HepG2 (cell line): Measurements from ENCODE around the gene MTRF1. TPM values are rescaled to one million over a fixed set of nuclear protein-coding genes. Genes with fewer than 3 reads are reported as not detected.
A peak's percentile ranks its signal among the peaks of the same experiment; 100 is the strongest.

ENCODE experiments used
- DR1 ChIP-seq: sonication (generic); formaldehyde crosslinking; IDR thresholded peaks from 2 replicates; pipeline ENCODE4 v1.8.0; 2021; ENCODE audit warnings: mild to moderate bottlenecking, missing genetic modification reagents, inconsistent platforms
- ERF ChIP-seq: IDR thresholded peaks from 2 replicates; pipeline ENCODE4 v1.6.1; 2018; ENCODE audit warnings: missing biosample characterization, missing genetic modification reagents
- FOXC1 ChIP-seq: sonication (generic); formaldehyde crosslinking; IDR thresholded peaks from 2 replicates; pipeline ENCODE4 v1.8.0; 2022; ENCODE audit warnings: mild to moderate bottlenecking, missing genetic modification reagents, borderline replicate concordance
- JUND ChIP-seq: sonication (generic); formaldehyde crosslinking; IDR thresholded peaks from 2 replicates; pipeline ENCODE4 v1.8.0; 2022; ENCODE audit warnings: mild to moderate bottlenecking, missing genetic modification reagents
- MXD4 ChIP-seq: IDR thresholded peaks from 2 replicates; pipeline ENCODE4 v1.6.1; 2016; ENCODE audit warnings: mild to moderate bottlenecking, missing biosample characterization, missing genetic modification reagents
- PCBP2 ChIP-seq: fragments of 200-400 bp; formaldehyde crosslinking; optimal IDR thresholded peaks from 2 replicates; pipeline ENCODE3; 2018; ENCODE audit warnings: low read length, low read depth; ENCODE audit not compliant: poor library complexity, severe bottlenecking
- PRMT3 ChIP-seq: sonication (generic); formaldehyde crosslinking; IDR thresholded peaks from 2 replicates; pipeline ENCODE4 v1.8.1; 2022; ENCODE audit warnings: low read depth, mild to moderate bottlenecking, moderate library complexity, missing genetic modification reagents, borderline replicate concordance
- PTBP1 ChIP-seq: fragments of 200-400 bp; formaldehyde crosslinking; IDR thresholded peaks from 2 replicates; pipeline ENCODE4 v1.6.1; 2018; ENCODE audit warnings: low read length, low read depth; ENCODE audit not compliant: poor library complexity, severe bottlenecking
- ZMAT3 ChIP-seq: sonication (generic); formaldehyde crosslinking; conservative IDR thresholded peaks from 2 replicates; pipeline ENCODE4 v1.7.0; 2021; ENCODE audit warnings: missing genetic modification reagents
- ZNF292 ChIP-seq: sonication (generic); formaldehyde crosslinking; IDR thresholded peaks from 2 replicates; pipeline ENCODE4 v1.8.1; 2022; ENCODE audit warnings: mild to moderate bottlenecking, low read depth, missing genetic modification reagents, borderline replicate concordance
- polyA plus RNA-seq, 8 experiments: library from polyadenylated mRNA; depleted of rRNA in 3 of 8; stranded (reverse) in 7 of 8; unstranded in 1 of 8; fragments of >200 nt; fragmentation: Illumina TruSeq in 4 of 8; extraction: Trizol in 4 of 8; gene quantifications; 2 replicates each; pipeline versions ENCODE4 v1.2.1 to v1.2.3, GENCODE V29; 2011 to 2016; ENCODE audit warnings: low read depth in 4 of 8, missing spikeins in 1 of 8, mixed read lengths in 1 of 8; ENCODE audit not compliant: insufficient read depth in 1 of 8
- total RNA-seq, 5 experiments: library from RNA; depleted of rRNA; stranded (reverse); fragments of >200 nt; fragmentation: Illumina TruSeq; extraction: Trizol; gene quantifications; 2 replicates each; pipeline ENCODE4 v1.2.3, GENCODE V29; 2016; ENCODE audit warnings: low read depth in 1 of 5
- TF ChIP-seq, protein P1 (sequence below): sonication (generic); formaldehyde crosslinking; IDR thresholded peaks from 2 replicates; pipeline ENCODE4 v1.5.0; 2020; ENCODE audit warnings: missing genetic modification reagents
- TF ChIP-seq, protein P2 (sequence below): sonication (generic); formaldehyde crosslinking; IDR thresholded peaks from 2 replicates; pipeline ENCODE4 v1.4.0; 2020; ENCODE audit warnings: missing genetic modification reagents, mild to moderate bottlenecking, borderline replicate concordance
- TF ChIP-seq, protein P3 (sequence below): sonication (generic); formaldehyde crosslinking; IDR thresholded peaks from 2 replicates; pipeline ENCODE4 v1.8.1; 2023; ENCODE audit warnings: mild to moderate bottlenecking, moderate library complexity, missing genetic modification reagents
- TF ChIP-seq, protein P4 (sequence below): sonication (generic); formaldehyde crosslinking; IDR thresholded peaks from 2 replicates; pipeline ENCODE4 v1.5.1; 2020; ENCODE audit warnings: missing genetic modification reagents, mild to moderate bottlenecking, borderline replicate concordance
- TF ChIP-seq, protein P5 (sequence below): IDR thresholded peaks from 2 replicates; pipeline ENCODE4 v1.6.1; 2016; ENCODE audit warnings: missing biosample characterization, missing genetic modification reagents, low read depth
- TF ChIP-seq, protein P6 (sequence below): sonication (generic); formaldehyde crosslinking; IDR thresholded peaks from 2 replicates; pipeline ENCODE4 v1.8.1; 2023; ENCODE audit warnings: missing genetic modification reagents, inconsistent platforms, borderline replicate concordance

MTRF1 gene
- total and polyA plus RNA-seq, 2 of the 13 experiments (the other 11 are each of a cell fraction or from before 2014, with no cell fraction given) = 21.6 to 27.2 TPM

DNA sequence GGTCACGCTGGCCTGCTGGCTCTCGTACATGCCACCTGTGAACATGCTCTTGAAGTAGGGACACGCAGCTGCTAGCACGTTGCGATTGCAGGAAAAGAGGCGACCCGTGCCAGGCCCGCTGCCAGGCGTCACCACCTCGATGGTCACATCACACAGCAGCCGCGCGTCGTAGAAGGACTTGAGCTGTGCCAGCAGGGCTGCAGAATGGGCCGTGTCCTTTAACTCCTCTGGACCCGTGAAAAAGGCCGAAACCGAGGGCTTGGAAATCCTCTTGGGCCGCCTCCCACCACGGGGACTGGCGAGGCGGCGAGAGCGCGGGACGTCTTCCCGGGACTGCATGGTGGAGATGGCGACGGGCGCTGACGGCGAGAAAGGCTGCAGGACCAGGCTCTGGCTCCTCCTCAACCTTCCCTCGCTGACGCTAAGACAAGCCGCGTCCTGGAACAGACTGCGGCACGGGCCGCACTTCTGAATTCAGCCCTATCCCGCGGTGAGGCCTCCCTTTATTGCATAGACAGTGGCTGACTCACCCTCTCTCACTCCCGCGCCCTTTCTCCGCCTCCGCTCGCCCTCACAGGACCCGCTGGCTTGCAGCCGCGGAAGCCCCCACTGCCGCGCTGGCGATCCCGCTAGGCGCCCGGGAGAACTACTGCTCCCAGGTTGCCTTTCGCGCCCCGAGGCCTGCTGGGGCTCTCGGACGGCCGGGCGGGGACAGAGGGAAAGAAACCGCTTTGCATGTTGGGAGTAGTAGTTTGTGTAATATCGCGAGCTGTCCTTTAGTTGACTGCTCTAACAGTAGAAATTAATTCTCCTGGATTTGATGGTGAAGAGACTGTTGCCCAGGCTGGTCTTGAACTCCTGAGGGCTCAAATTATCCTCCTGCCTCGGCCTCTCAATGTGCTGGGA is 69.2 kb downstream of the MTRF1 start, which contains the start of gene KBTBD7 (continued):
- TF ChIP-seq, protein P1, sequence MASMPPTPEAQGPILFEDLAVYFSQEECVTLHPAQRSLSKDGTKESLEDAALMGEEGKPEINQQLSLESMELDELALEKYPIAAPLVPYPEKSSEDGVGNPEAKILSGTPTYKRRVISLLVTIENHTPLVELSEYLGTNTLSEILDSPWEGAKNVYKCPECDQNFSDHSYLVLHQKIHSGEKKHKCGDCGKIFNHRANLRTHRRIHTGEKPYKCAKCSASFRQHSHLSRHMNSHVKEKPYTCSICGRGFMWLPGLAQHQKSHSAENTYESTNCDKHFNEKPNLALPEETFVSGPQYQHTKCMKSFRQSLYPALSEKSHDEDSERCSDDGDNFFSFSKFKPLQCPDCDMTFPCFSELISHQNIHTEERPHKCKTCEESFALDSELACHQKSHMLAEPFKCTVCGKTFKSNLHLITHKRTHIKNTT (CRISPR knock-in tag) = no peak
- TF ChIP-seq ZNF292 (CRISPR knock-in tag) (peak; percentile 81), JUND (peak; percentile 84), PRMT3 (CRISPR knock-in tag) (0 out of 2 replicates have a peak, but pooled peaks have one; percentile 67), ZMAT3 (no peak), ERF (CRISPR knock-in tag) (0 out of 2 replicates have a peak, but pooled peaks have one; percentile 58), PCBP2 (no peak), MXD4 (CRISPR knock-in tag) (0 out of 2 replicates have a peak, but pooled peaks have one; percentile 29), PTBP1 (no peak), FOXC1 (CRISPR knock-in tag) (no peak), DR1 (no peak)
- TF ChIP-seq, protein P2, sequence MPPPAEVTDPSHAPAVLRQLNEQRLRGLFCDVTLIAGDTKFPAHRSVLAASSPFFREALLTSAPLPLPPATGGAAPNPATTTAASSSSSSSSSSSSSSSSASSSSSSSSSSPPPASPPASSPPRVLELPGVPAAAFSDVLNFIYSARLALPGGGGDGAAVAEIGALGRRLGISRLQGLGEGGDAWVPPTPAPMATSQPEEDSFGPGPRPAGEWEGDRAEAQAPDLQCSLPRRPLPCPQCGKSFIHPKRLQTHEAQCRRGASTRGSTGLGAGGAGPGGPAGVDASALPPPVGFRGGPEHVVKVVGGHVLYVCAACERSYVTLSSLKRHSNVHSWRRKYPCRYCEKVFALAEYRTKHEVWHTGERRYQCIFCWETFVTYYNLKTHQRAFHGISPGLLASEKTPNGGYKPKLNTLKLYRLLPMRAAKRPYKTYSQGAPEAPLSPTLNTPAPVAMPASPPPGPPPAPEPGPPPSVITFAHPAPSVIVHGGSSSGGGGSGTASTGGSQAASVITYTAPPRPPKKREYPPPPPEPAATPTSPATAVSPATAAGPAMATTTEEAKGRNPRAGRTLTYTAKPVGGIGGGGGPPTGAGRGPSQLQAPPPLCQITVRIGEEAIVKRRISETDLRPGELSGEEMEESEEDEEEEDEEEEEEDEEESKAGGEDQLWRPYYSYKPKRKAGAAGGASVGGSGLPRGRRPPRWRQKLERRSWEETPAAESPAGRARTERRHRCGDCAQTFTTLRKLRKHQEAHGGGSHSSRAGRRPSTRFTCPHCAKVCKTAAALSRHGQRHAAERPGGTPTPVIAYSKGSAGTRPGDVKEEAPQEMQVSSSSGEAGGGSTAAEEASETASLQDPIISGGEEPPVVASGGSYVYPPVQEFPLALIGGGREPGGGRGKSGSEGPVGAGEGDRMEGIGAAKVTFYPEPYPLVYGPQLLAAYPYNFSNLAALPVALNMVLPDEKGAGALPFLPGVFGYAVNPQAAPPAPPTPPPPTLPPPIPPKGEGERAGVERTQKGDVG (CRISPR knock-in tag) = peak; percentile 24; the same call in 1 of the 2 replicates
- TF ChIP-seq, protein P3, sequence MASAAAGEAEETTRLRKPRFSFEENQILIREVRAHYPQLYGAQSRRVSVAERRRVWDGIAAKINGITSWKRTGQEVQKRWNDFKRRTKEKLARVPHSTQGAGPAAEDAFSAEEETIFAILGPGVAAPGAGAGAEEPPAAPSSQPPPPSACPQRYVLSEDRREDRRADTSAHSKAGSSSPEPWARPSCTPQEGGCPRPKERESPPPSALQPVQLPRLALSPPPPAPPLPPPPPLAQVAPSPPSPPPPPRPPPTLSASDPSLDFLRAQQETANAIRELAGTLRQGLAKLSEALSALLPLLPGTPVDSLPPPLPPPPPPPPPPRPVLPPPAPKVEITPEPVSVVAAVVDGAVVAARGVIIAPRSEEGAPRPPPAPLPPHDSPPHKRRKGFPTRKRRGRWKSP = peak; percentile 83
- TF ChIP-seq, protein P4, sequence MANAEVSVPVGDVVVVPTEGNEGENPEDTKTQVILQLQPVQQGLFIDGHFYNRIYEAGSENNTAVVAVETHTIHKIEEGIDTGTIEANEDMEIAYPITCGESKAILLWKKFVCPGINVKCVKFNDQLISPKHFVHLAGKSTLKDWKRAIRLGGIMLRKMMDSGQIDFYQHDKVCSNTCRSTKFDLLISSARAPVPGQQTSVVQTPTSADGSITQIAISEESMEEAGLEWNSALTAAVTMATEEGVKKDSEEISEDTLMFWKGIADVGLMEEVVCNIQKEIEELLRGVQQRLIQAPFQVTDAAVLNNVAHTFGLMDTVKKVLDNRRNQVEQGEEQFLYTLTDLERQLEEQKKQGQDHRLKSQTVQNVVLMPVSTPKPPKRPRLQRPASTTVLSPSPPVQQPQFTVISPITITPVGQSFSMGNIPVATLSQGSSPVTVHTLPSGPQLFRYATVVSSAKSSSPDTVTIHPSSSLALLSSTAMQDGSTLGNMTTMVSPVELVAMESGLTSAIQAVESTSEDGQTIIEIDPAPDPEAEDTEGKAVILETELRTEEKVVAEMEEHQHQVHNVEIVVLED (CRISPR knock-in tag) = peak; percentile 88
- TF ChIP-seq, protein P5, sequence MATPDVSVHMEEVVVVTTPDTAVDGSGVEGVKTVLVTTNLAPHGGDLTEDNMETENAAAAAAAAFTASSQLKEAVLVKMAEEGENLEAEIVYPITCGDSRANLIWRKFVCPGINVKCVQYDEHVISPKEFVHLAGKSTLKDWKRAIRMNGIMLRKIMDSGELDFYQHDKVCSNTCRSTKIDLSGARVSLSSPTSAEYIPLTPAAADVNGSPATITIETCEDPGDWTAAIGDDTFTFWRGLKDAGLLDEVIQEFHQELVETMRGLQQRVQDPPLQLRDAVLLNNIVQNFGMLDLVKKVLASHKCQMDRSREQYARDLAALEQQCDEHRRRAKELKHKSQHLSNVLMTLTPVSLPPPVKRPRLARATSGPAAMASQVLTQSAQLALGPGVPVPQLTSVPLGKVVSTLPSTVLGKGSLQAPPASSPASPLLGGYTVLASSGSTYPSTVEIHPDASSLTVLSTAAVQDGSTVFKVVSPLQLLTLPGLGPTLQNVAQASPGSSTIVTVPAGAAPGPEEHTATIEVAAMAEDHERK (CRISPR knock-in tag) = peak; percentile 35; the same call in 1 of the 2 replicates
- TF ChIP-seq, protein P6, sequence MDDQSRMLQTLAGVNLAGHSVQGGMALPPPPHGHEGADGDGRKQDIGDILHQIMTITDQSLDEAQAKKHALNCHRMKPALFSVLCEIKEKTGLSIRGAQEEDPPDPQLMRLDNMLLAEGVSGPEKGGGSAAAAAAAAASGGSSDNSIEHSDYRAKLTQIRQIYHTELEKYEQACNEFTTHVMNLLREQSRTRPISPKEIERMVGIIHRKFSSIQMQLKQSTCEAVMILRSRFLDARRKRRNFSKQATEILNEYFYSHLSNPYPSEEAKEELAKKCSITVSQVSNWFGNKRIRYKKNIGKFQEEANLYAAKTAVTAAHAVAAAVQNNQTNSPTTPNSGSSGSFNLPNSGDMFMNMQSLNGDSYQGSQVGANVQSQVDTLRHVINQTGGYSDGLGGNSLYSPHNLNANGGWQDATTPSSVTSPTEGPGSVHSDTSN (CRISPR knock-in tag) = no peak
